OCI-LY1 (cell line): Measurements from ENCODE around the gene RASGRF2.

Experiments
- CTCF ChIP-seq: fragments of 200-600 bp; sonication (generic), shearing (Covaris generic); IDR thresholded peaks from 2 replicates; pipeline ENCODE4 v1.5.1; 2017; ENCODE audit warnings: mild to moderate bottlenecking, antibody characterized with exemption, low read length, moderate library complexity, mixed read lengths
- EZH2 ChIP-seq: fragments of 200-600 bp; sonication (generic), shearing (Covaris generic); IDR thresholded peaks from 2 replicates; pipeline ENCODE4 v1.8.0; 2017; ENCODE audit warnings: borderline replicate concordance, mixed run types, mild to moderate bottlenecking, antibody characterized with exemption, low read length, moderate library complexity, mixed read lengths

- no peak for TF ChIP-seq EZH2
- no peak for TF ChIP-seq CTCF
Observed at GRCh38 chr5:81065492-81065891, 105.3 kb downstream of the RASGRF2 start.
